Measurements from ENCODE around the gene AGAP1.

DNA sequence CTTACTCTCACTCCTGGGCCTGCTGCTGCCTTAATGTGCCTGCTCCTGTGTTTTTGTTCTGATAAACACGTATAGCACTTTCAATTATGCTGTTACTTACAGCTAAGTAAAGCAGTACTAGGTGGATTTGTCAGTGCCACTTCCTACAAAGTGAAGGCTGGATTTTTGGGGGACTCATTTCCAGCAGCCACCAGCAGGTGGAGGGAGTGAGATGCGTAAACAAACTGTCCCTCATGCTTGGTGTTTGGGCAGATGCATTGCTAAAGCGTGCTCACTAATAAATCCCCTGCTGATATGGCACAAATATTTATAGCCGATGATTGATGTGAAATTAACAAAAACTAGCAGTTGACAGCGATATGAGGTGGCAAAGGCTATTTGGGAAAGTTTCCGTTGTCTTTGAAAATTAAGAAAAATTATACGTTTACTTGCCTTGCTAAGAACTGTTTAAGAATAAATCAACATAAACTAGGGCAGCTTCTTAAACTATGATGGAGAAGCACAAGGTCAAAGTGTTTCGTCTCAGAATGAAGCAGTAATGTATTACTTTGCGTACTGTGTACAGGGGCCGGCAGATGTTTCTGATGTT is 101.7 kb downstream of the AGAP1 start:
- TF ChIP-seq, protein P1, sequence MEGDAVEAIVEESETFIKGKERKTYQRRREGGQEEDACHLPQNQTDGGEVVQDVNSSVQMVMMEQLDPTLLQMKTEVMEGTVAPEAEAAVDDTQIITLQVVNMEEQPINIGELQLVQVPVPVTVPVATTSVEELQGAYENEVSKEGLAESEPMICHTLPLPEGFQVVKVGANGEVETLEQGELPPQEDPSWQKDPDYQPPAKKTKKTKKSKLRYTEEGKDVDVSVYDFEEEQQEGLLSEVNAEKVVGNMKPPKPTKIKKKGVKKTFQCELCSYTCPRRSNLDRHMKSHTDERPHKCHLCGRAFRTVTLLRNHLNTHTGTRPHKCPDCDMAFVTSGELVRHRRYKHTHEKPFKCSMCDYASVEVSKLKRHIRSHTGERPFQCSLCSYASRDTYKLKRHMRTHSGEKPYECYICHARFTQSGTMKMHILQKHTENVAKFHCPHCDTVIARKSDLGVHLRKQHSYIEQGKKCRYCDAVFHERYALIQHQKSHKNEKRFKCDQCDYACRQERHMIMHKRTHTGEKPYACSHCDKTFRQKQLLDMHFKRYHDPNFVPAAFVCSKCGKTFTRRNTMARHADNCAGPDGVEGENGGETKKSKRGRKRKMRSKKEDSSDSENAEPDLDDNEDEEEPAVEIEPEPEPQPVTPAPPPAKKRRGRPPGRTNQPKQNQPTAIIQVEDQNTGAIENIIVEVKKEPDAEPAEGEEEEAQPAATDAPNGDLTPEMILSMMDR (IDR thresholded peaks at IDR 0.05), result peak; percentile 71 to 96 (median 93)
- no peak for TF ChIP-seq POLR2A (IDR thresholded peaks at IDR 0.05)
